NT2/D1 (cell line): ENCODE results near the gene C2CD5.

Source experiments
- DNase-seq: peaks from one replicate; pipeline ENCODE4 v3.0.0-alpha.2; 2011; ENCODE audit warnings: low read depth, low spot score
- H3K27me3 ChIP-seq: 2 replicates; pipeline ENCODE4 v1.6.0; 2011; ENCODE audit warnings: mild to moderate bottlenecking; ENCODE audit not compliant: insufficient read length, insufficient read depth
- H3K36me3 ChIP-seq: 2 replicates; pipeline ENCODE4 v1.6.1; 2011; ENCODE audit warnings: mild to moderate bottlenecking, low read length, mixed read lengths; ENCODE audit not compliant: insufficient read depth, insufficient read length
- H3K4me1 ChIP-seq: 2 replicates; pipeline ENCODE4 v1.5.1; 2011; ENCODE audit not compliant: insufficient read depth, insufficient read length
- H3K4me3 ChIP-seq: 2 replicates; pipeline ENCODE4 v1.5.1; 2011; ENCODE audit warnings: low read depth; ENCODE audit not compliant: insufficient read length
- H3K9ac ChIP-seq: 2 replicates; pipeline ENCODE4 v1.6.0; 2011; ENCODE audit warnings: low read depth; ENCODE audit not compliant: insufficient read length
- H3K9me3 ChIP-seq: 2 replicates; pipeline ENCODE4 v1.5.1; 2011; ENCODE audit warnings: mild to moderate bottlenecking, low read length; ENCODE audit not compliant: insufficient read depth
- SUZ12 ChIP-seq: IDR thresholded peaks from 2 replicates; pipeline ENCODE4 v1.6.1; 2011; ENCODE audit not compliant: insufficient read length, insufficient read depth; ENCODE audit errors: extremely low read depth
- YY1 ChIP-seq: IDR thresholded peaks from 2 replicates; pipeline ENCODE4 v1.6.1; 2011; ENCODE audit not compliant: insufficient read length, insufficient read depth
- ZNF274 ChIP-seq: IDR thresholded peaks from 2 replicates; pipeline ENCODE4 v1.6.1; 2011; ENCODE audit warnings: mild to moderate bottlenecking, low read depth, low read length

C2CD5 gene

DNA sequence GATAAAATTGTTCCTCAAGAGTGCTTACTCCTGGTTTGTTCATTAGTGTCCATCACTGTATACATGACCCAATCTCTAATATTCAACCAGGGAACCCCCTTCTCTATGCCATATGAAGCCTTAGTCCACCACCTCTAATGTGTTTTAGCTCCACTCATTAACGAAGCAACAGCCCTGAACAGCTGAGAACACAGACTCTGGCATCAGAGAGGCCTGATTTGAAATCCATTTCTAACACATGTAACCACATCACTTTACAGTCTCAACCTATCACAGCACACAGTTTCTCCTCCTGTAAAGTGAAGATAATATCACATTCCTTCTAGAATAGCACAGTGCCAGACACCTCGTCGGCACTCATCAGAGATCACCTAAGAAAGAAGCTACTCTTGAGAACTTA is 64.3 kb downstream of the C2CD5 start:
- Histone ChIP-seq H3K27me3 (no peaks in the 10 kb centered on the region), H3K36me3 (peaks cover 48% of the 10 kb centered on the region), H3K9me3 (no peaks in the 10 kb centered on the region), H3K4me3 (no peak overlapping the region), H3K4me1 (no peaks in the 10 kb centered on the region), H3K9ac (no peak overlapping the region)
- DNase-seq: no peak
- TF ChIP-seq ZNF274 (no peak), SUZ12 (no peak), YY1 (no peak)

DNA sequence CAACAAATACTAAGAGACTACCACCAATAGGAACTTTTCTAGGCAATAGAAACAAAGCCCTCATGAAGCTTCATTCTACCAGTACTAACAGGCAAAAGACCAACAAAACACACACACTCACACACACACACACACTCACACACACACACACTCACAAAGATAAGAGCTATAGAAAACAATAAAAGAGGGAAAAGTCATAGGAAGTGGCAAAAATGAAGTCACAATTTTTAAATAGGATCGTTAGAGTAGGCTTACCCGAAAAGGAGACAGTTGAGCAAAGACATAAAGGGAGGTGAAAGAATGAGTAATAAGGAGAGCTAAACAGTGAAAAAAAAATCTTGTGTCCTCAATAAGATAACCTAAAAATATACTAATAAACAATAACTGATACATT is 66.5 kb downstream of the C2CD5 start:
- TF ChIP-seq SUZ12 (no peak), YY1 (no peak), ZNF274 (no peak)
- no peaks in the 10 kb centered on the region for H3K4me1 ChIP-seq
- H3K36me3 ChIP-seq: peaks cover 41% of the 10 kb centered on the region
- no peak overlapping the region for H3K4me3 ChIP-seq
- H3K9ac ChIP-seq: no peak overlapping the region
- no peaks in the 10 kb centered on the region for H3K9me3 ChIP-seq
- DNase-seq: no peak
- H3K27me3 ChIP-seq: no peaks in the 10 kb centered on the region

- Histone ChIP-seq H3K9ac (no peak overlapping the region), H3K4me3 (no peak overlapping the region), H3K4me1 (no peaks in the 10 kb centered on the region), H3K9me3 (no peaks in the 10 kb centered on the region), H3K27me3 (no peaks in the 10 kb centered on the region), H3K36me3 (peaks cover 37% of the 10 kb centered on the region)
- no peak for DNase-seq
- TF ChIP-seq SUZ12 (no peak), YY1 (no peak), ZNF274 (no peak)
Measured at GRCh38 chr12:22477166-22477893, 67.0 kb downstream of the C2CD5 start.

GRCh38 chr12:22476133-22476532 is 68.2 kb downstream of the C2CD5 start:
- DNase-seq: no peak
- TF ChIP-seq YY1: no peak
- no peak for TF ChIP-seq SUZ12
- no peak for TF ChIP-seq ZNF274
- H3K27me3 ChIP-seq: no peaks in the 10 kb centered on the region
- H3K9me3 ChIP-seq: no peaks in the 10 kb centered on the region
- H3K9ac ChIP-seq: no peak overlapping the region
- H3K36me3 ChIP-seq: peaks cover 37% of the 10 kb centered on the region
- H3K4me1 ChIP-seq: no peaks in the 10 kb centered on the region
- H3K4me3 ChIP-seq: no peak overlapping the region

GRCh38 chr12:22474970-22475720 is 69.2 kb downstream of the C2CD5 start:
- no peaks in the 10 kb centered on the region for H3K27me3 ChIP-seq
- DNase-seq: no peak
- TF ChIP-seq ZNF274 (no peak), YY1 (no peak), SUZ12 (no peak)
- H3K36me3 ChIP-seq: peaks cover 44% of the 10 kb centered on the region
- no peaks in the 10 kb centered on the region for H3K4me1 ChIP-seq
- H3K9ac ChIP-seq: no peak overlapping the region
- no peak overlapping the region for H3K4me3 ChIP-seq
- no peaks in the 10 kb centered on the region for H3K9me3 ChIP-seq

GRCh38 chr12:22473212-22473611 is 71.1 kb downstream of the C2CD5 start:
- Histone ChIP-seq H3K4me3 (no peak overlapping the region), H3K9me3 (no peaks in the 10 kb centered on the region), H3K4me1 (no peaks in the 10 kb centered on the region), H3K27me3 (no peaks in the 10 kb centered on the region), H3K36me3 (peaks cover 58% of the 10 kb centered on the region), H3K9ac (no peak overlapping the region)
- no peak for DNase-seq
- no peak for TF ChIP-seq SUZ12
- no peak for TF ChIP-seq ZNF274
- no peak for TF ChIP-seq YY1

GRCh38 chr12:22467190-22467589 is 77.2 kb downstream of the C2CD5 start:
- TF ChIP-seq YY1 (no peak), SUZ12 (no peak), ZNF274 (no peak)
- H3K4me1 ChIP-seq: no peaks in the 10 kb centered on the region
- no peaks in the 10 kb centered on the region for H3K27me3 ChIP-seq
- H3K4me3 ChIP-seq: no peak overlapping the region
- peaks cover 45% of the 10 kb centered on the region for H3K36me3 ChIP-seq
- no peak overlapping the region for H3K9ac ChIP-seq
- no peak for DNase-seq
- H3K9me3 ChIP-seq: no peaks in the 10 kb centered on the region
